WTC11 (cell line): Measurements from ENCODE around the gene AFG3L2. TPM values are rescaled to one million over a fixed set of nuclear protein-coding genes. Genes with fewer than 3 reads are reported as not detected.
"Not testable (repeated sequence)": the region's sequence is repeated elsewhere in the genome, so short reads cannot be mapped to it uniquely, and the experiment has no call there.

Experiments used
- ATAC-seq: fragments of 200-7000 bp; cut with Tn5 transposase; 2 replicates; pipeline ENCODE4 v1.10.0; 2021; ENCODE audit warnings: mild to moderate bottlenecking, moderate library complexity
- CTCF ChIA-PET: fragments of 300-600 bp; sonication (Branson Sonifier 250); formaldehyde crosslinking; loops from one replicate; lab custom pipeline; 2021; ENCODE audit warnings: antibody characterized with exemption; lab: Charles Lee
- POLR2A ChIA-PET: fragments of 350-600 bp; sonication (Branson Sonifier 250); formaldehyde crosslinking; loops from one replicate; lab custom pipeline; 2021; ENCODE audit warnings: antibody characterized with exemption; lab: Charles Lee
- DNase-seq: peaks from one replicate; pipeline ENCODE4 v3.0.0; 2021; ENCODE audit warnings: low spot score
- H3K27ac Mint-ChIP-seq: 2 replicates; pipeline ENCODE4 v1.8.0; 2021; ENCODE audit warnings: mixed read lengths
- H3K27me3 Mint-ChIP-seq: 2 replicates; pipeline ENCODE4 v1.8.0; 2021; ENCODE audit warnings: low read depth, mild to moderate bottlenecking, moderate library complexity, mixed read lengths
- H3K36me3 Mint-ChIP-seq: 2 replicates; pipeline ENCODE4 v1.8.0; 2021; ENCODE audit warnings: mixed read lengths
- H3K4me1 Mint-ChIP-seq: 2 replicates; pipeline ENCODE4 v1.8.0; 2022; ENCODE audit warnings: mixed read lengths
- H3K4me3 Mint-ChIP-seq: 2 replicates; pipeline ENCODE4 v1.8.0; 2021; ENCODE audit warnings: mild to moderate bottlenecking, moderate library complexity, mixed read lengths
- H3K9me3 Mint-ChIP-seq: 2 replicates; pipeline ENCODE4 v1.8.0; 2021; ENCODE audit warnings: mixed read lengths
- E2F4 ChIP-seq: sonication (generic); formaldehyde crosslinking; IDR thresholded peaks from 2 replicates; pipeline ENCODE4 v1.8.1; 2022; ENCODE audit warnings: low read depth, mild to moderate bottlenecking, moderate library complexity, missing genetic modification reagents, borderline replicate concordance
- EMX1 ChIP-seq: fragments of 250-450 bp; sonication (Bioruptor Pico); IDR thresholded peaks from 2 replicates; pipeline ENCODE4 v1.8.0; 2021; ENCODE audit warnings: mild to moderate bottlenecking
- GABPB1 ChIP-seq: sonication (generic); formaldehyde crosslinking; IDR thresholded peaks from 2 replicates; pipeline ENCODE4 v1.8.1; 2023; ENCODE audit warnings: mild to moderate bottlenecking, missing genetic modification reagents
- GTF2I ChIP-seq: fragments of 250-450 bp; sonication (Bioruptor Pico); conservative IDR thresholded peaks from 2 replicates; pipeline ENCODE4 v1.4.0; 2021; ENCODE audit warnings: mild to moderate bottlenecking
- IRF2 ChIP-seq: sonication (generic); formaldehyde crosslinking; IDR thresholded peaks from 2 replicates; pipeline ENCODE4 v1.8.0; 2022; ENCODE audit warnings: low read depth, missing genetic modification reagents, borderline replicate concordance
- MXD4 ChIP-seq: fragments of 250-450 bp; sonication (Bioruptor Pico); IDR thresholded peaks from 2 replicates; pipeline ENCODE4 v1.8.0; 2021; ENCODE audit warnings: mild to moderate bottlenecking, moderate library complexity, borderline replicate concordance
- NFE2L1 ChIP-seq: sonication (generic); formaldehyde crosslinking; IDR thresholded peaks from 2 replicates; pipeline ENCODE4 v1.8.1; 2023; ENCODE audit warnings: missing genetic modification reagents
- RELA ChIP-seq: sonication (generic); formaldehyde crosslinking; IDR thresholded peaks from 2 replicates; pipeline ENCODE4 v1.8.1; 2022; ENCODE audit warnings: missing genetic modification reagents, mild to moderate bottlenecking, borderline replicate concordance
- RORB ChIP-seq: fragments of 250-450 bp; sonication (Bioruptor Pico); IDR thresholded peaks from 2 replicates; pipeline ENCODE4 v1.9.0; 2021; ENCODE audit warnings: mild to moderate bottlenecking
- TEAD1 ChIP-seq: sonication (generic); formaldehyde crosslinking; IDR thresholded peaks from 2 replicates; pipeline ENCODE4 v1.8.0; 2022; ENCODE audit warnings: mild to moderate bottlenecking, missing genetic modification reagents
- TEAD4 ChIP-seq: sonication (generic); formaldehyde crosslinking; IDR thresholded peaks from 2 replicates; pipeline ENCODE4 v1.8.0; 2022; ENCODE audit warnings: mild to moderate bottlenecking, missing genetic modification reagents
- ZNF121 ChIP-seq: sonication (generic); formaldehyde crosslinking; IDR thresholded peaks from 2 replicates; pipeline ENCODE4 v1.8.0; 2023; ENCODE audit warnings: missing genetic modification reagents
- ZNF317 ChIP-seq: sonication (generic); formaldehyde crosslinking; IDR thresholded peaks from 2 replicates; pipeline ENCODE4 v1.8.1; 2023; ENCODE audit warnings: low read depth, mild to moderate bottlenecking, moderate library complexity, missing genetic modification reagents, borderline replicate concordance
- ZNF423 ChIP-seq: fragments of 250-450 bp; sonication (Bioruptor Pico); IDR thresholded peaks from 2 replicates; pipeline ENCODE4 v2.1.2; 2022; ENCODE audit warnings: mild to moderate bottlenecking, moderate library complexity
- total RNA-seq: library from RNA; stranded (reverse); gene quantifications from 3 replicates; pipeline ENCODE4 v1.2.3, GENCODE V29; 2021
- TF ChIP-seq, protein P1 (sequence below): sonication (generic); formaldehyde crosslinking; IDR thresholded peaks from 2 replicates; pipeline ENCODE4 v1.8.0; 2022; ENCODE audit warnings: mild to moderate bottlenecking, missing genetic modification reagents

AFG3L2 gene
- total RNA-seq, 1 experiment from 2014 or later, result 109 TPM

DNA sequence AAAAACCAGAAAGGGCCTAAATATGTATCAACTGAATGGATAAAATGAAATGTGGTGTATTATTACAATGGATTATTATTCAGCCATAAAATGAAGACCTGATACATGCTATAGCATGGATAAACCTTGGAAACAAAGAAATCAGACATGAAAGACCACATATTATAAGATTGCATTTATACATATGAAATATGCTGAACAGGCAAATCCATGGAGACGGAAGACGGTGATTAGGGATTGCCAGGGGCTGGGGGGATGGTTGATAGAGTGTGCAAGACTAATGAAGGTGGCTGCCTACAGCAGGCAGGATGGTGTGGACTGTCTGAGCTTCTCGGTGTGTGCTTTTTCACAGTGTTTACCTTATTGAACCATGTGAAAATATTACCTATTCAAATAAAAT, 11.4 kb upstream of the AFG3L2 start:
- Mint-ChIP-seq H3K27me3 (no peaks in the 10 kb centered on the region), H3K9me3 (no peaks in the 10 kb centered on the region), H3K4me1 (no peaks in the 10 kb centered on the region), H3K4me3 (no peak overlapping the region), H3K36me3 (no peaks in the 10 kb centered on the region), H3K27ac (no peak overlapping the region)
- TF ChIP-seq ZNF121 (CRISPR knock-in tag), result no peak
- ChIA-PET POLR2A (no interaction called here), CTCF (no interaction called here)
- no peak for ATAC-seq
- no peak for DNase-seq

- ATAC-seq, result no peak
- CTCF ChIA-PET, result interaction anchor here (1.4 kb wide), 1 partner anchor 39 kb away, joined by 3 read pairs; no protein-coding TSS in a partner anchor
- no peaks in the 10 kb centered on the region for H3K27me3 Mint-ChIP-seq
- TF ChIP-seq MXD4 (CRISPR knock-in tag) (no peak), ZNF121 (CRISPR knock-in tag) (no peak), GABPB1 (CRISPR knock-in tag) (no peak), E2F4 (CRISPR knock-in tag) (no peak)
- TF ChIP-seq, protein P1, sequence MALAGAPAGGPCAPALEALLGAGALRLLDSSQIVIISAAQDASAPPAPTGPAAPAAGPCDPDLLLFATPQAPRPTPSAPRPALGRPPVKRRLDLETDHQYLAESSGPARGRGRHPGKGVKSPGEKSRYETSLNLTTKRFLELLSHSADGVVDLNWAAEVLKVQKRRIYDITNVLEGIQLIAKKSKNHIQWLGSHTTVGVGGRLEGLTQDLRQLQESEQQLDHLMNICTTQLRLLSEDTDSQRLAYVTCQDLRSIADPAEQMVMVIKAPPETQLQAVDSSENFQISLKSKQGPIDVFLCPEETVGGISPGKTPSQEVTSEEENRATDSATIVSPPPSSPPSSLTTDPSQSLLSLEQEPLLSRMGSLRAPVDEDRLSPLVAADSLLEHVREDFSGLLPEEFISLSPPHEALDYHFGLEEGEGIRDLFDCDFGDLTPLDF (CRISPR knock-in tag), result no peak
- TF ChIP-seq, all 79 proteins: peak for 0
- POLR2A ChIA-PET, result interaction anchor here (0.6 kb wide), 1 partner anchor 307 kb away, joined by 4 read pairs; no protein-coding TSS in a partner anchor
- no peak for DNase-seq
- no peaks in the 10 kb centered on the region for H3K4me1 Mint-ChIP-seq
- peak overlapping the region; percentile 5; the same call in 1 of the 2 replicates for H3K27ac Mint-ChIP-seq
- H3K9me3 Mint-ChIP-seq, result peaks cover 4% of the 10 kb centered on the region
- no peak overlapping the region for H3K4me3 Mint-ChIP-seq
- peaks cover 3% of the 10 kb centered on the region; the same call in 1 of the 2 replicates for H3K36me3 Mint-ChIP-seq
Observed at GRCh38 chr18:12384261-12384660, 7.2 kb upstream of the AFG3L2 start.

DNA sequence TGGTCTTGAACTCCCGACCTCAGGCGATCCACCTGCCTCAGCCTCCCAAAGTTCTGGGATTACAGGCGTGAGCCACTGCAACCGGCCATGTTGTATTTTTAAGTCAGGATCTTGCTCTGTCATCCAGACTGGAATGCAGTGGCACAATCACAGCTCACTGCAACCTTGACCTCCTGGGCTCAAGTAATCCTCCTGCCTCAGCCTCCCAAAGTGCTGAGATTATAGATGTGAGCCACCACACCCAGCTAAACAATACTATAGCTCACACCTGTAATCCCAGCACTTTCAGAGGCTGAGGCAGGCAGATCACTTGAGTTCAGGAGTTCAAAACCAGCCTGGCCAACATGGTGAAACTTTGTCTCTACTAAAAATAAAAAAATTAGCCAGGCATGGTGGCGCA, 6.7 kb upstream of the AFG3L2 start:
- H3K27ac Mint-ChIP-seq, DNase-seq, H3K9me3 Mint-ChIP-seq, H3K4me1 Mint-ChIP-seq, H3K36me3 Mint-ChIP-seq, H3K4me3 Mint-ChIP-seq, ATAC-seq, H3K27me3 Mint-ChIP-seq: not testable (repeated sequence)
- ChIA-PET POLR2A (interaction anchor here (0.6 kb wide), 1 partner anchor 308 kb away, joined by 4 read pairs; no protein-coding TSS in a partner anchor), CTCF (interaction anchor here (1.4 kb wide), 1 partner anchor 39 kb away, joined by 3 read pairs; no protein-coding TSS in a partner anchor)

DNA sequence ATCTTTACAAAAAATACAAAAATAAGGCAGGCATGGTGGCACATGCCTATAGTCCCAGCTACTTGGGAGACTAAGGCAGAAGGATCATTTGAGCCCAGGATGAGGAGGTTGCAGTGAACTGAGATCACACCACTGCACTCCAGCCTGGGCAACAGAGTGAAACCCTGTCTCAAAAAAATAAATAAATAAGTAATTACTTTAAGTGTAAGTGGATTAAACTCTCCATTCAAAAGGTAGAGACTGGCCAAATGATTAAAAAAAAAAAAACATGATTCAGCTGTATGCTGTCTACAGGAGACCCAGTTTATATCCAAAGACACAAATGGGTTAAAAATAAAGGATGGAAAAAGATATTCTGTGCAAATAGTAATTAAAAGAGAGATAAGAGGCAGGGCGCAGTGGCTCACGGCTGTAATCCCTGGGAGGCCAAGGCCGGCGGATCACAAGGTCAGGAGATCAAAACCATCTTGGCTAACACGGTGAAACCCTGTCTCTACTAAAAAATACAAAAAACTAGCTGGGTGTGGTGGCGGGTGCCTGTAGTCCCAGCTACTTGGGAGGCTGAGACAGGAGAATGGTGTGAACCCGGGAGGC, 5.3 kb upstream of the AFG3L2 start:
- H3K27me3 Mint-ChIP-seq, H3K27ac Mint-ChIP-seq, H3K4me1 Mint-ChIP-seq, H3K9me3 Mint-ChIP-seq, H3K36me3 Mint-ChIP-seq, POLR2A ChIA-PET, DNase-seq, ATAC-seq, H3K4me3 Mint-ChIP-seq: not testable (repeated sequence)
- CTCF ChIA-PET, result interaction anchor here (0.7 to 0.9 kb wide), 2 partner anchors 12 to 14 kb away, joined by 3 to 5 read pairs; no protein-coding TSS in a partner anchor

GRCh38 chr18:12378198-12378558, 1.2 kb upstream of the AFG3L2 start:
- peak; percentile 90 for TF ChIP-seq GTF2I (CRISPR knock-in tag)
- peaks cover 36% of the 10 kb centered on the region for H3K4me1 Mint-ChIP-seq
- not testable (repeated sequence) for H3K9me3 Mint-ChIP-seq, H3K36me3 Mint-ChIP-seq, ATAC-seq, H3K27me3 Mint-ChIP-seq, DNase-seq
- ChIA-PET POLR2A (interaction anchor here (1.4 to 1.5 kb wide), 2 partner anchors 99 to 106 kb away, joined by 3 to 4 read pairs; no protein-coding TSS in a partner anchor), CTCF (interaction anchor here (1.2 to 2.7 kb wide), 9 partner anchors 12 to 106 kb away, joined by 3 to 27 read pairs (median 8); no protein-coding TSS in a partner anchor)
- H3K4me3 Mint-ChIP-seq, result peak overlapping the region; percentile 91
- H3K27ac Mint-ChIP-seq, result peak overlapping the region; percentile 100

GRCh38 chr18:12377556-12378197, 650 bp upstream of the AFG3L2 start:
- peaks cover 4% of the 10 kb centered on the region for H3K9me3 Mint-ChIP-seq
- CTCF ChIA-PET, result interaction anchor here (0.5 to 2.7 kb wide), 23 partner anchors 12 to 506 kb away, joined by 3 to 27 read pairs (median 5); partner anchors contain the start of genes IMPA2, PRELID3A and PTPN2
- H3K4me1 Mint-ChIP-seq, result peaks cover 38% of the 10 kb centered on the region
- no peaks in the 10 kb centered on the region for H3K27me3 Mint-ChIP-seq
- POLR2A ChIA-PET, result interaction anchor here (0.8 to 2.3 kb wide), 18 partner anchors 14 to 613 kb away, joined by 3 to 13 read pairs (median 4); partner anchors contain the start of genes CEP192, CEP76 and PRELID3A
- DNase-seq (no peak), ATAC-seq (peak; percentile 86)
- H3K4me3 Mint-ChIP-seq, result peak overlapping the region; percentile 91
- peaks cover 3% of the 10 kb centered on the region; the same call in 1 of the 2 replicates for H3K36me3 Mint-ChIP-seq
- H3K27ac Mint-ChIP-seq, result peak overlapping the region; percentile 100
- peak; percentile 64; the same call in 1 of the 2 replicates for TF ChIP-seq TEAD4 (CRISPR knock-in tag)
- no peak for TF ChIP-seq ZNF317
- no peak for TF ChIP-seq IRF2 (CRISPR knock-in tag)
- 0 out of 2 replicates have a peak, but pooled peaks have one; percentile 38 for TF ChIP-seq EMX1 (CRISPR knock-in tag)
- TF ChIP-seq, protein P1 (CRISPR knock-in tag), result no peak
- no peak for TF ChIP-seq RORB (CRISPR knock-in tag)
- no peak for TF ChIP-seq GABPB1 (CRISPR knock-in tag)
- peak; percentile 91; the same call in 1 of the 2 replicates for TF ChIP-seq TEAD1
- TF ChIP-seq NFE2L1 (CRISPR knock-in tag), result peak; percentile 94
- TF ChIP-seq ZNF423 (CRISPR knock-in tag), result peak; percentile 88
- TF ChIP-seq RELA, result no peak
